Brain microvascular endothelial cell (primary cell): Measurements from ENCODE around the gene AKNA.
A peak's percentile ranks its signal among the peaks of the same experiment; 100 is the strongest.

Experiments used
- DNase-seq: peaks from one replicate; pipeline ENCODE4 v3.0.0-alpha.2; 2020
- H3K27ac ChIP-seq: fragments of 250-450 bp; sonication (Bioruptor Pico); 2 replicates; pipeline ENCODE4 v1.5.1; 2020; ENCODE audit warnings: mild to moderate bottlenecking, moderate library complexity
- H3K27me3 ChIP-seq: fragments of 250-450 bp; sonication (Bioruptor Pico); replicated peaks from 2 replicates; pipeline ENCODE4 v1.5.1; 2020; ENCODE audit warnings: mild to moderate bottlenecking
- H3K36me3 ChIP-seq: fragments of 250-450 bp; sonication (Bioruptor Pico); replicated peaks from 2 replicates; pipeline ENCODE4 v1.5.1; 2020; ENCODE audit warnings: mild to moderate bottlenecking
- H3K4me3 ChIP-seq: 2 replicates; pipeline ENCODE4 v1.5.1; 2011; ENCODE audit warnings: low read depth, mild to moderate bottlenecking, control low read depth, low read length, moderate library complexity
- CTCF ChIP-seq: IDR thresholded peaks from 2 replicates; pipeline ENCODE4 v1.5.1; 2011; ENCODE audit warnings: low read depth, mild to moderate bottlenecking, moderate library complexity, low read length, control low read depth, inconsistent platforms; ENCODE audit errors: missing control alignments
- in situ Hi-C: cut with HindIII; loops from 2 replicates; pipeline ENCODE4 v1.10.0; 2017; ENCODE audit warnings: low sequenced_read_pairs, low pct_ligation_motif_present

AKNA gene

GRCh38 chr9:114291064-114291474, 96.7 kb downstream of the AKNA start:
- in situ Hi-C loops, result no loop called here
- H3K27me3 ChIP-seq, result no peaks in the 10 kb centered on the region
- no peaks in the 10 kb centered on the region for H3K36me3 ChIP-seq
- H3K27ac ChIP-seq, result no peak overlapping the region
- H3K4me3 ChIP-seq, result no peak overlapping the region
- peak; percentile 63 for DNase-seq
- TF ChIP-seq CTCF, result peak; percentile 85

- no peak overlapping the region for H3K4me3 ChIP-seq
- H3K27ac ChIP-seq, result no peak overlapping the region
- TF ChIP-seq CTCF, result no peak
- DNase-seq, result no peak
- no peaks in the 10 kb centered on the region for H3K27me3 ChIP-seq
- in situ Hi-C loops, result no loop called here
- H3K36me3 ChIP-seq, result no peaks in the 10 kb centered on the region
Observed at GRCh38 chr9:114290561-114290986, 97.2 kb downstream of the AKNA start.

- Histone ChIP-seq H3K27ac (no peak overlapping the region), H3K36me3 (no peaks in the 10 kb centered on the region), H3K27me3 (no peaks in the 10 kb centered on the region), H3K4me3 (no peak overlapping the region)
- DNase-seq, result no peak
- no peak for TF ChIP-seq CTCF
- in situ Hi-C loops, result no loop called here
Observed at GRCh38 chr9:114289571-114290481, 98.0 kb downstream of the AKNA start.

- in situ Hi-C loops, result no loop called here
- TF ChIP-seq CTCF, result no peak
- no peak overlapping the region for H3K27ac ChIP-seq
- no peaks in the 10 kb centered on the region for H3K36me3 ChIP-seq
- no peak for DNase-seq
- H3K4me3 ChIP-seq, result no peak overlapping the region
- no peaks in the 10 kb centered on the region for H3K27me3 ChIP-seq
Observed at GRCh38 chr9:114289106-114289505, 98.7 kb downstream of the AKNA start.

- DNase-seq, result peak; percentile 63
- Histone ChIP-seq H3K4me3 (no peak overlapping the region), H3K27ac (peak overlapping the region; percentile 15), H3K36me3 (no peaks in the 10 kb centered on the region), H3K27me3 (no peaks in the 10 kb centered on the region)
- peak; percentile 20 for TF ChIP-seq CTCF
- in situ Hi-C loops, result no loop called here
Observed at GRCh38 chr9:114288193-114289091, 99.3 kb downstream of the AKNA start.
